Mesendoderm (in vitro differentiated cells): ENCODE measurements around the gene PTHLH. TPM values are rescaled to one million over a fixed set of nuclear protein-coding genes. Genes with fewer than 3 reads are reported as not detected.

Experiments
- DNase-seq: peaks from one replicate; pipeline ENCODE4 v3.0.0; 2013
- H2AK5ac ChIP-seq: 2 replicates; pipeline ENCODE4 v1.6.1; 2013; ENCODE audit warnings: low read length, inconsistent platforms
- H2BK120ac ChIP-seq: 2 replicates; pipeline ENCODE4 v1.6.1; 2013; ENCODE audit warnings: low read depth, mild to moderate bottlenecking, low read length, moderate library complexity, mixed read lengths
- H2BK15ac ChIP-seq: replicated peaks from 2 replicates; pipeline ENCODE4 v1.6.1; 2013; ENCODE audit warnings: low read depth, mild to moderate bottlenecking, moderate library complexity
- H2BK5ac ChIP-seq: 2 replicates; pipeline ENCODE4 v1.6.1; 2013; ENCODE audit warnings: low read length, inconsistent platforms
- H3K18ac ChIP-seq: 2 replicates; pipeline ENCODE4 v1.6.1; 2013; ENCODE audit warnings: mild to moderate bottlenecking, low read length, mixed read lengths
- H3K23ac ChIP-seq: one replicate; pipeline ENCODE4 v1.6.1; 2013; ENCODE audit warnings: low read length
- H3K27ac ChIP-seq: 2 replicates; pipeline ENCODE4 v1.5.1; 2013; ENCODE audit warnings: low read depth, mild to moderate bottlenecking, inconsistent platforms, low read length, moderate library complexity
- H3K27me3 ChIP-seq: 2 replicates; pipeline ENCODE4 v1.6.1; 2013; ENCODE audit warnings: low read length, control low read depth, mild to moderate bottlenecking, inconsistent platforms; ENCODE audit not compliant: insufficient read depth, poor library complexity
- H3K36me3 ChIP-seq: 2 replicates; pipeline ENCODE4 v1.6.1; 2013; ENCODE audit warnings: low read length, inconsistent platforms; ENCODE audit not compliant: control insufficient read depth, insufficient read depth
- H3K4ac ChIP-seq: one replicate; pipeline ENCODE4 v1.6.1; 2013; ENCODE audit warnings: low read depth, mild to moderate bottlenecking, low read length, moderate library complexity
- H3K4me1 ChIP-seq: 2 replicates; pipeline ENCODE4 v1.6.1; 2013; ENCODE audit warnings: low read depth, low read length, inconsistent platforms; ENCODE audit not compliant: control insufficient read depth
- H3K4me2 ChIP-seq: 2 replicates; pipeline ENCODE4 v1.6.1; 2013; ENCODE audit warnings: low read length
- H3K4me3 ChIP-seq: 2 replicates; pipeline ENCODE4 v1.5.1; 2013; ENCODE audit warnings: mild to moderate bottlenecking, low read length
- H3K56ac ChIP-seq: one replicate; pipeline ENCODE4 v1.6.1; 2013; ENCODE audit warnings: low read length
- H3K79me1 ChIP-seq: 2 replicates; pipeline ENCODE4 v1.6.1; 2013; ENCODE audit warnings: low read length, inconsistent platforms
- H3K79me2 ChIP-seq: 2 replicates; pipeline ENCODE4 v1.6.1; 2013; ENCODE audit warnings: mild to moderate bottlenecking, low read length; ENCODE audit not compliant: control insufficient read depth, insufficient read depth
- H3K9ac ChIP-seq: 2 replicates; pipeline ENCODE4 v1.6.1; 2013; ENCODE audit warnings: low read length, inconsistent platforms
- H4K5ac ChIP-seq: one replicate; pipeline ENCODE4 v1.6.1; 2013; ENCODE audit warnings: low read length
- H4K8ac ChIP-seq: one replicate; pipeline ENCODE4 v1.6.1; 2013; ENCODE audit warnings: low read depth, mild to moderate bottlenecking, control low read depth, low read length, moderate library complexity
- WGBS: extraction: QIAGEN DNeasy Blood & Tissue Kit; methylation state at CpG from one replicate; pipeline ENCODE4 v1.1.7; 2013; ENCODE audit warnings: low lambda C conversion rate, missing lambda C conversion rate; ENCODE audit not compliant: insufficient coverage; ENCODE audit errors: extremely low coverage; 5-methylcytosine and 5-hydroxymethylcytosine counted together
- polyA plus RNA-seq, 2 experiments: library from polyadenylated mRNA; stranded (reverse); fragments of 200-250 nt; gene quantifications; one replicate each; pipeline ENCODE4 v1.2.3, GENCODE V29; 2013

The PTHLH gene
- polyA plus RNA-seq (2013, experiment 1 of 2) = 3.6 TPM
- polyA plus RNA-seq (2013, experiment 2 of 2) = 3.9 TPM

- H3K4me3 ChIP-seq = no peak within 1 kb of the TSS
- DNase-seq = no peak
- no CpG with 5 or more reads among the region's 2 CpGs for WGBS
Measured at GRCh38 chr12:27972721-27973120, at the start of gene PTHLH. TSS of gene PTHLH (minus strand) at chr12:27972733. CDS start at chr12:27969494, 3,239 bp downstream.

GRCh38 chr12:28021704-28022103 is 49.2 kb upstream of the PTHLH start:
- WGBS = no CpG with 5 or more reads among the region's 4 CpGs
- H3K27me3 ChIP-seq = no peaks in the 10 kb centered on the region
- no peak for DNase-seq
- no peak overlapping the region for H3K9ac ChIP-seq
- no peak overlapping the region for H4K5ac ChIP-seq
- H3K36me3 ChIP-seq = no peaks in the 10 kb centered on the region
- H3K4me3 ChIP-seq = no peak overlapping the region
- no peak overlapping the region for H2BK5ac ChIP-seq
- no peaks in the 10 kb centered on the region for H3K79me2 ChIP-seq
- no peak overlapping the region for H3K27ac ChIP-seq
- H3K4me1 ChIP-seq = no peaks in the 10 kb centered on the region
- no peak overlapping the region for H3K18ac ChIP-seq
- H4K8ac ChIP-seq = no peak overlapping the region
- no peak overlapping the region for H3K4me2 ChIP-seq
- no peak overlapping the region for H2AK5ac ChIP-seq
- H3K23ac ChIP-seq = no peak overlapping the region
- H3K79me1 ChIP-seq = no peaks in the 10 kb centered on the region
- H3K56ac ChIP-seq = no peak overlapping the region
- no peak overlapping the region for H2BK120ac ChIP-seq
- no peak overlapping the region for H3K4ac ChIP-seq
- no peak overlapping the region for H2BK15ac ChIP-seq

More at GRCh38 chr12:27972721-27973120, at the start of gene PTHLH:
- no peaks in the 10 kb centered on the region for H3K79me2 ChIP-seq
- H2AK5ac ChIP-seq = no peak within 1 kb of the TSS
- H2BK120ac ChIP-seq = no peak within 1 kb of the TSS
- H4K8ac ChIP-seq = no peak within 1 kb of the TSS
- no peak within 1 kb of the TSS for H2BK15ac ChIP-seq
- H3K18ac ChIP-seq = no peak within 1 kb of the TSS
- H3K23ac ChIP-seq = no peak within 1 kb of the TSS
- no peak within 1 kb of the TSS for H3K27ac ChIP-seq
- no peak within 1 kb of the TSS for H2BK5ac ChIP-seq
- no peaks in the 10 kb centered on the region for H3K4me1 ChIP-seq
- no peak within 1 kb of the TSS for H3K4ac ChIP-seq
- H3K27me3 ChIP-seq = peaks cover 40% of the 10 kb centered on the region
- no peak within 1 kb of the TSS for H3K56ac ChIP-seq
- no peak within 1 kb of the TSS for H3K9ac ChIP-seq
- H3K79me1 ChIP-seq = no peaks in the 10 kb centered on the region
- no peak within 1 kb of the TSS for H3K4me2 ChIP-seq
- H3K36me3 ChIP-seq = no peaks in the 10 kb centered on the region
- no peak within 1 kb of the TSS for H4K5ac ChIP-seq

GRCh38 chr12:28017873-28018255 is 45.3 kb upstream of the PTHLH start:
- no peaks in the 10 kb centered on the region for H3K4me1 ChIP-seq
- H3K18ac ChIP-seq = no peak overlapping the region
- no peaks in the 10 kb centered on the region for H3K27me3 ChIP-seq
- no peak overlapping the region for H4K8ac ChIP-seq
- no peak overlapping the region for H3K9ac ChIP-seq
- no peak overlapping the region for H4K5ac ChIP-seq
- no peak overlapping the region for H3K27ac ChIP-seq
- no peaks in the 10 kb centered on the region for H3K79me2 ChIP-seq
- no peak overlapping the region for H3K4me2 ChIP-seq
- no peak overlapping the region for H2AK5ac ChIP-seq
- no peak overlapping the region for H3K4me3 ChIP-seq
- no CpG with 5 or more reads among the region's 1 CpG for WGBS
- H3K23ac ChIP-seq = no peak overlapping the region
- H2BK5ac ChIP-seq = no peak overlapping the region
- no peak for DNase-seq
- no peak overlapping the region for H3K56ac ChIP-seq
- no peaks in the 10 kb centered on the region for H3K79me1 ChIP-seq
- H3K4ac ChIP-seq = no peak overlapping the region
- H2BK120ac ChIP-seq = no peak overlapping the region
- no peaks in the 10 kb centered on the region for H3K36me3 ChIP-seq
- no peak overlapping the region for H2BK15ac ChIP-seq

- Histone ChIP-seq H2BK15ac (no peak overlapping the region), H3K23ac (no peak overlapping the region), H3K4ac (no peak overlapping the region), H3K4me2 (no peak overlapping the region), H3K27me3 (no peaks in the 10 kb centered on the region), H3K79me2 (no peaks in the 10 kb centered on the region), H3K56ac (no peak overlapping the region), H3K4me1 (no peaks in the 10 kb centered on the region), H3K79me1 (no peaks in the 10 kb centered on the region), H2BK120ac (no peak overlapping the region), H4K5ac (no peak overlapping the region), H2BK5ac (no peak overlapping the region), H3K27ac (no peak overlapping the region), H4K8ac (no peak overlapping the region), H3K36me3 (no peaks in the 10 kb centered on the region), H2AK5ac (no peak overlapping the region), H3K9ac (no peak overlapping the region), H3K4me3 (no peak overlapping the region), H3K18ac (no peak overlapping the region)
- DNase-seq = no peak
- no CpG with 5 or more reads among the region's 4 CpGs for WGBS
Measured at GRCh38 chr12:28017126-28017872, 44.8 kb upstream of the PTHLH start.

GRCh38 chr12:28015165-28015564 is 42.6 kb upstream of the PTHLH start:
- no peak overlapping the region for H2BK15ac ChIP-seq
- H3K79me2 ChIP-seq = no peaks in the 10 kb centered on the region
- no CpG with 5 or more reads among the region's 1 CpG for WGBS
- H3K23ac ChIP-seq = no peak overlapping the region
- no peak overlapping the region for H4K5ac ChIP-seq
- no peak overlapping the region for H3K27ac ChIP-seq
- no peak overlapping the region for H3K4me3 ChIP-seq
- no peak overlapping the region for H3K56ac ChIP-seq
- no peaks in the 10 kb centered on the region for H3K79me1 ChIP-seq
- no peaks in the 10 kb centered on the region for H3K36me3 ChIP-seq
- DNase-seq = no peak
- no peak overlapping the region for H3K9ac ChIP-seq
- no peak overlapping the region for H3K18ac ChIP-seq
- no peak overlapping the region for H2AK5ac ChIP-seq
- H4K8ac ChIP-seq = no peak overlapping the region
- no peak overlapping the region for H2BK5ac ChIP-seq
- H3K4me2 ChIP-seq = no peak overlapping the region
- H3K27me3 ChIP-seq = no peaks in the 10 kb centered on the region
- H2BK120ac ChIP-seq = no peak overlapping the region
- H3K4me1 ChIP-seq = no peaks in the 10 kb centered on the region
- no peak overlapping the region for H3K4ac ChIP-seq

GRCh38 chr12:28014196-28014595 is 41.7 kb upstream of the PTHLH start:
- no peak overlapping the region for H4K8ac ChIP-seq
- no peak overlapping the region for H2BK15ac ChIP-seq
- H4K5ac ChIP-seq = no peak overlapping the region
- no peaks in the 10 kb centered on the region for H3K4me1 ChIP-seq
- H3K56ac ChIP-seq = no peak overlapping the region
- no peak overlapping the region for H2AK5ac ChIP-seq
- no peak for DNase-seq
- H3K4me3 ChIP-seq = no peak overlapping the region
- no peak overlapping the region for H3K4ac ChIP-seq
- H3K79me1 ChIP-seq = no peaks in the 10 kb centered on the region
- H3K23ac ChIP-seq = no peak overlapping the region
- H3K79me2 ChIP-seq = no peaks in the 10 kb centered on the region
- H2BK5ac ChIP-seq = no peak overlapping the region
- no peak overlapping the region for H2BK120ac ChIP-seq
- no peaks in the 10 kb centered on the region for H3K36me3 ChIP-seq
- no peak overlapping the region for H3K4me2 ChIP-seq
- no CpG with 5 or more reads among the region's 1 CpG for WGBS
- no peak overlapping the region for H3K27ac ChIP-seq
- no peaks in the 10 kb centered on the region for H3K27me3 ChIP-seq
- no peak overlapping the region for H3K18ac ChIP-seq
- H3K9ac ChIP-seq = no peak overlapping the region
